Measurements from ENCODE around the gene COG4. TPM values are rescaled to one million over a fixed set of nuclear protein-coding genes. Genes with fewer than 3 reads are reported as not detected.

Gene COG4
- total RNA-seq, result 45.3 and 46.7 TPM in 2 replicates

DNA sequence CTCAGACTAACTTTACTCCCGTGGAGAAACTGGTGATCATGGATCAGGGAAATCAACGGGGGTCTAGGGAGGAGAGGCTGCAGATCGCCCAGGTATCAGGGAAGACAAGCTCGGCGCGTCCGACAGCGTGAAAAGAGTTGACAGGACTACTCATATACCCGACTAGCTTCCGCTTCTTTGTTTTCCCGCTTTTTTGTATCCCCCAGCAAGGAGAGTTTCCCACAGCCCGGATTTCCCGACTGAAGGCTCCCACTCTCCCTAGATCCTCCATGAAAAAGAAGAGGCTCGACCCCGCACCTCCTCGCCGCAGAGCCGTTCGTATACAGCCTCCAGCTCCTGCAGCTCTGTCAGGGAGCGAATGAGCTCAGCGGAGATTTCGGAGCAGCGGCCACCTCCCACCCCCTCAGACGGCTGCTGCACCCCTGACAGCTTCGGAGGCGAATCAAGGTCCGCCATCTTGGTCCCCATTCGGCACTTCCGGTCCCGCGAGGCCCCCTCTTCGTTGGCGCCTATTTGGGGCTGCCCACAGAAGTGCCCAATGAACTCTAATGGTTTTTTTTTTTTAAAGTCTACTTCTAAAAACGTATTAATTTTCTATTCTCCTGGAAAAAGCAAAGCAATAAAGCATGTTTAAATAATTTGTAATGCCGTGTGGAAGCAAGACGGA lies at the start of gene COG4:
COG4 (minus strand) TSS at position 479 of the 667 bp plus-strand sequence; CDS start at position 468, 11 bp downstream.
- DNase-seq (ENCODE audit: low read depth), result peak; percentile 68
- peak within 1 kb of the TSS; percentile 87 for H3K4me3 ChIP-seq (ENCODE audit: low read depth, low read length)
- TF ChIP-seq, protein P1, sequence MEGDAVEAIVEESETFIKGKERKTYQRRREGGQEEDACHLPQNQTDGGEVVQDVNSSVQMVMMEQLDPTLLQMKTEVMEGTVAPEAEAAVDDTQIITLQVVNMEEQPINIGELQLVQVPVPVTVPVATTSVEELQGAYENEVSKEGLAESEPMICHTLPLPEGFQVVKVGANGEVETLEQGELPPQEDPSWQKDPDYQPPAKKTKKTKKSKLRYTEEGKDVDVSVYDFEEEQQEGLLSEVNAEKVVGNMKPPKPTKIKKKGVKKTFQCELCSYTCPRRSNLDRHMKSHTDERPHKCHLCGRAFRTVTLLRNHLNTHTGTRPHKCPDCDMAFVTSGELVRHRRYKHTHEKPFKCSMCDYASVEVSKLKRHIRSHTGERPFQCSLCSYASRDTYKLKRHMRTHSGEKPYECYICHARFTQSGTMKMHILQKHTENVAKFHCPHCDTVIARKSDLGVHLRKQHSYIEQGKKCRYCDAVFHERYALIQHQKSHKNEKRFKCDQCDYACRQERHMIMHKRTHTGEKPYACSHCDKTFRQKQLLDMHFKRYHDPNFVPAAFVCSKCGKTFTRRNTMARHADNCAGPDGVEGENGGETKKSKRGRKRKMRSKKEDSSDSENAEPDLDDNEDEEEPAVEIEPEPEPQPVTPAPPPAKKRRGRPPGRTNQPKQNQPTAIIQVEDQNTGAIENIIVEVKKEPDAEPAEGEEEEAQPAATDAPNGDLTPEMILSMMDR (IDR thresholded peaks at IDR 0.05; ENCODE audit: insufficient read depth, low read length, severe bottlenecking), result no peak
- no peak for FAIRE-seq
- H3K27me3 ChIP-seq (ENCODE audit: control insufficient read depth, insufficient read depth, low read length), result no peaks in the 10 kb centered on the region
- peaks cover 5% of the 10 kb centered on the region for H3K36me3 ChIP-seq (ENCODE audit: control insufficient read depth, insufficient read depth, low read length)

DNA sequence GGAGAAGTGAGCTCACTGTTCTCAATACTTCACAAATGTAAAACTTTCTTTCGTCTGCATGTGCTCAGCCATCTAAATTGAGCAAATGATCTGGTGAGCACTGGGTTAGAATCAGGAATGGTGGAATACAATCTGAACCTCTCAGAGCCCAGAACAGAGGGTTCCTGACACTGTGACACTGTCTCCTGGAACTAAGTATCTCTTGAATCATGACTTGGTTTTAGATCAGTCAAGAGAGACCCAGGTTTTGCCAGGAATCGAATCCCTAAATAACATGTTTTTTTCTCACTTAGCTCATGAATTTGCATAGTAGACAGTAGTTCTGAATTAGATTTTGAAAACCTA lies 49.5 kb upstream of the COG4 start:
- H3K36me3 ChIP-seq (ENCODE audit: control insufficient read depth, insufficient read depth, low read length), result peaks cover 16% of the 10 kb centered on the region
- TF ChIP-seq, protein P1 (IDR thresholded peaks at IDR 0.05; ENCODE audit: insufficient read depth, low read length, severe bottlenecking), result no peak
- DNase-seq (ENCODE audit: low read depth) (no peak), FAIRE-seq (no peak)
- H3K4me3 ChIP-seq (ENCODE audit: low read depth, low read length), result no peak overlapping the region
- no peaks in the 10 kb centered on the region for H3K27me3 ChIP-seq (ENCODE audit: control insufficient read depth, insufficient read depth, low read length)

DNA sequence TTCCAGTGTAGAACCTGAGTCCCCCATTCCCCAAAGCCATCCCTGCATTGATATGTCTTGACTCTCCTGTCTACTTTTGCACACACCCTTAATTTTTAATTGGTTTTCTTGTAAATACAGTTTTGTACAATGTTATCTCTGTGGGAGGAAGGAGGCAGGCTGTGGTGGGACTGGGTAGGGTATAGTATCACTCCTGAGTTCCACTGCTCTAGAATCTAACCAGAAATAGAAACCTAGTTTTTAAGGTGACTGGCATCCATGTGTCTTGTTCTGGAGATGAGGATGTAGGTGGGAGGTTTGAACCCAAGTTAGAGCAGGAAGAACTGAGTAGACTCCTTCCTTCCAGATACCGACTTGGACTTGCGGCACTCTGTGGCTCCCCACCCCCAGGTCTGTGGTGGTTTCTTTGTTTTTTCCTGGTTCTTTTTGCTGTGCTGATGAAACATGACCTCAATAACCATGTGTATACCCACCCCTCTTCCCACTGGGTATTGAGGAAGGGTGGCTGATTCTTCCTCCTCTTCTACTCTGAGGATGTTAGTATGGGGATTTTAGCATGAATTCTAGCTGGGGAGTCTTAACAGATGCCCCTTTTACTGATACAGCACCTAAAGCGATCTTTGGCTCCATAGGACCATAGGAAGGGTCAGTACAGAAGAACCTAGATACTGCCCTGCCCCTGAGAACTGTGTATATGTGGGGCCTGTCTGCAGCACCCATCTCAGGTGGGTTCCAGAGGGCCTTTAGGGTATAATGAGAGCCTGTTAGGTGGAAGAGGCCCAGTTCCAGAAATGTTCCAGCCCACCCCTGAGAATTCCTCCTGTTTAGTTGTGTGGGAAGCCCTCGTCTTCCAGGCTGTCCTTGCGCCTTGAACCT lies 48.9 kb upstream of the COG4 start:
- FAIRE-seq (no peak), DNase-seq (ENCODE audit: low read depth) (no peak)
- H3K27me3 ChIP-seq (ENCODE audit: control insufficient read depth, insufficient read depth, low read length), result no peaks in the 10 kb centered on the region
- TF ChIP-seq, protein P1 (IDR thresholded peaks at IDR 0.05; ENCODE audit: insufficient read depth, low read length, severe bottlenecking), result no peak
- no peak overlapping the region for H3K4me3 ChIP-seq (ENCODE audit: low read depth, low read length)
- H3K36me3 ChIP-seq (ENCODE audit: control insufficient read depth, insufficient read depth, low read length), result peaks cover 16% of the 10 kb centered on the region

DNA sequence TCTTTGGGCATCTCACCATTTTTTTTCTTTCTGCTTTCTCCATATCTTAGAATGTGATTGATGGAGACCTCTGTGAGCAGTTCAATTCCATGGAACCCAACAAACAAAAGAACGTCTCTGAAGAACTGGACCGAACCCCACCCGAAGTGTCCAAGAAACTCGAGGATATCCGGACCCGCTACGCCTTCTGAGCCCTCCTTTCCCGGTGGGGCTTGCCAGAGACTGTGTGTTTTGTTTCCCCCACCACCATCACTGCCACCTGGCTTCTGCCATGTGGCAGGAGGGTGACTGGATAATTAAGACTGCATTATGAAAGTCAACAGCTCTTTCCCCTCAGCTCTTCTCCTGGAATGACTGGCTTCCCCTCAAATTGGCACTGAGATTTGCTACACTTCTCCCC lies 48.3 kb upstream of the COG4 start:
- FAIRE-seq, result no peak
- Histone ChIP-seq H3K36me3 (ENCODE audit: control insufficient read depth, insufficient read depth, low read length) (peaks cover 20% of the 10 kb centered on the region), H3K4me3 (ENCODE audit: low read depth, low read length) (no peak overlapping the region), H3K27me3 (ENCODE audit: control insufficient read depth, insufficient read depth, low read length) (no peaks in the 10 kb centered on the region)
- DNase-seq (ENCODE audit: low read depth), result no peak
- TF ChIP-seq, protein P1 (IDR thresholded peaks at IDR 0.05; ENCODE audit: insufficient read depth, low read length, severe bottlenecking), result no peak

DNA sequence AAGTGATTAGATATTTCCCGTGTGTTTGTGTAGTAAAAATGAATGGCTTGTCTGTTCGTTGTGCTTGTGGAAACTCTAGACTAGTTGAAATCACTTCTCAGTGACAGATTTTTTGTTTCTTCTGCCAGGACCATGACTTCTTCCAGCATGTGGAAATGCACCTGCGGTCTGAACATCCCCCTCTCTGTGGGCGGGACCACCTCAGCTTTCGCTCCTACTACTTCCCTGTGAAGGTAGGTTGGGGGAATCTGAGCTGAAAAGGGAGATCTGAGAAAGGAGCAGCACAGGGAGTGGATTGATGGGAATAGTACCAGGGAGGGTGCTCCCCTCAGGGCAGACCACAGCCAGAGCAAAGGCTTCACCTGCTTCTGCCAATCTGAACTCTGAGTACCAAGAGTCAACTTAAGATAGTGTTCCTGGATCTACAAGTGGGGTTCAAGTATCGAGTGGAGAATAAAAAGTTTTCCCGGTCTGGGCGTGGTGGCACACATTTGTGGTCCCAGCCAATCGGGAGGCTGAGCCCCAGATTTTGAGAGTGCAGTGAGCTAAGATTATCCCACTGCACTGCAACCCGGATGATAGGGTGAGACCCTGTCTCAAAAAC lies 47.7 kb upstream of the COG4 start:
- no peak overlapping the region for H3K4me3 ChIP-seq (ENCODE audit: low read depth, low read length)
- H3K27me3 ChIP-seq (ENCODE audit: control insufficient read depth, insufficient read depth, low read length), result no peaks in the 10 kb centered on the region
- TF ChIP-seq, protein P1 (IDR thresholded peaks at IDR 0.05; ENCODE audit: insufficient read depth, low read length, severe bottlenecking), result no peak
- no peak for FAIRE-seq
- no peak for DNase-seq (ENCODE audit: low read depth)
- H3K36me3 ChIP-seq (ENCODE audit: control insufficient read depth, insufficient read depth, low read length), result peaks cover 20% of the 10 kb centered on the region
